Immature natural killer cell (primary cell): ENCODE results near the gene DBNDD1. TPM values are rescaled to one million over a fixed set of nuclear protein-coding genes. Genes with fewer than 3 reads are reported as not detected.
"Not testable (repeated sequence)": the region's sequence is repeated elsewhere in the genome, so short reads cannot be mapped to it uniquely, and the experiment has no call there.

ENCODE experiments used
- DNase-seq, 3 donors: peaks; one replicate each; pipeline ENCODE4 v3.0.0; 2022; ENCODE audit warnings: mixed read lengths in 1 of 3
- H3K27ac Mint-ChIP-seq, 6 donors: one replicate each; pipeline ENCODE4 v1.8.0; 2020; ENCODE audit warnings: mixed read lengths in 6 of 6, mild to moderate bottlenecking in 5 of 6, inconsistent platforms in 4 of 6, moderate library complexity in 3 of 6
- H3K27me3 Mint-ChIP-seq, 3 donors: one replicate each; pipeline ENCODE4 v1.8.0; 2020 to 2021; ENCODE audit warnings: low read depth in 3 of 3, mild to moderate bottlenecking in 3 of 3, mixed read lengths in 3 of 3, moderate library complexity in 3 of 3, inconsistent platforms in 1 of 3
- H3K36me3 Mint-ChIP-seq, 3 donors: one replicate each; pipeline ENCODE4 v1.8.0; 2020; ENCODE audit warnings: mixed read lengths in 3 of 3, inconsistent platforms in 2 of 3, mild to moderate bottlenecking in 2 of 3
- H3K4me1 Mint-ChIP-seq, 2 donors: one replicate each; pipeline ENCODE4 v1.8.0; 2020; ENCODE audit warnings: inconsistent platforms in 2 of 2, mild to moderate bottlenecking in 2 of 2, mixed read lengths in 2 of 2, moderate library complexity in 1 of 2
- H3K4me3 Mint-ChIP-seq, 5 donors: one replicate each; pipeline ENCODE4 v1.8.0; 2020; ENCODE audit warnings: mild to moderate bottlenecking in 5 of 5, mixed read lengths in 5 of 5, inconsistent platforms in 3 of 5, moderate library complexity in 3 of 5
- H3K9me3 Mint-ChIP-seq, 6 donors: one replicate each; pipeline ENCODE4 v1.8.0; 2020; ENCODE audit warnings: mild to moderate bottlenecking in 6 of 6, mixed read lengths in 6 of 6, inconsistent platforms in 4 of 6, moderate library complexity in 3 of 6
- polyA plus RNA-seq, 3 donors: library from polyadenylated mRNA; unstranded; fragments of 300-500 nt; fragmentation: Illumina TruSeq; gene quantifications; one replicate each; pipeline ENCODE4 v1.2.3, GENCODE V29; 2021

Gene DBNDD1
- polyA plus RNA-seq, 3 donors from 2014 or later: not detected

- no peaks in the 10 kb centered on the region for H3K9me3 Mint-ChIP-seq
- H3K27me3 Mint-ChIP-seq: peaks cover 9 to 13% (median 10%) of the 10 kb centered on the region in 3 donors
- H3K4me1 Mint-ChIP-seq: peaks cover 14 to 16% of the 10 kb centered on the region in 2 donors
- H3K36me3 Mint-ChIP-seq: no peaks in the 10 kb centered on the region
- no peak for DNase-seq
- no peak overlapping the region for H3K27ac Mint-ChIP-seq
- H3K4me3 Mint-ChIP-seq: no peak overlapping the region
Measured at GRCh38 chr16:90012991-90013745, 6.1 kb downstream of the DBNDD1 start.

GRCh38 chr16:90011908-90012501 lies 7.3 kb downstream of the DBNDD1 start:
- Mint-ChIP-seq H3K4me1 (peaks cover 14 to 16% of the 10 kb centered on the region in 2 donors), H3K9me3 (no peaks in the 10 kb centered on the region), H3K27ac (no peak overlapping the region), H3K4me3 (no peak overlapping the region), H3K36me3 (no peaks in the 10 kb centered on the region), H3K27me3 (peaks cover 8 to 14% (median 9%) of the 10 kb centered on the region in 3 donors)
- no peak for DNase-seq

GRCh38 chr16:90011508-90011819 lies 7.8 kb downstream of the DBNDD1 start:
- H3K9me3 Mint-ChIP-seq: no peaks in the 10 kb centered on the region
- no peak overlapping the region for H3K27ac Mint-ChIP-seq
- H3K4me3 Mint-ChIP-seq: no peak overlapping the region
- no peaks in the 10 kb centered on the region for H3K36me3 Mint-ChIP-seq
- peaks cover 8 to 14% (median 9%) of the 10 kb centered on the region in 3 donors for H3K27me3 Mint-ChIP-seq
- DNase-seq: no peak
- peaks cover 14 to 16% of the 10 kb centered on the region in 2 donors for H3K4me1 Mint-ChIP-seq

DNA sequence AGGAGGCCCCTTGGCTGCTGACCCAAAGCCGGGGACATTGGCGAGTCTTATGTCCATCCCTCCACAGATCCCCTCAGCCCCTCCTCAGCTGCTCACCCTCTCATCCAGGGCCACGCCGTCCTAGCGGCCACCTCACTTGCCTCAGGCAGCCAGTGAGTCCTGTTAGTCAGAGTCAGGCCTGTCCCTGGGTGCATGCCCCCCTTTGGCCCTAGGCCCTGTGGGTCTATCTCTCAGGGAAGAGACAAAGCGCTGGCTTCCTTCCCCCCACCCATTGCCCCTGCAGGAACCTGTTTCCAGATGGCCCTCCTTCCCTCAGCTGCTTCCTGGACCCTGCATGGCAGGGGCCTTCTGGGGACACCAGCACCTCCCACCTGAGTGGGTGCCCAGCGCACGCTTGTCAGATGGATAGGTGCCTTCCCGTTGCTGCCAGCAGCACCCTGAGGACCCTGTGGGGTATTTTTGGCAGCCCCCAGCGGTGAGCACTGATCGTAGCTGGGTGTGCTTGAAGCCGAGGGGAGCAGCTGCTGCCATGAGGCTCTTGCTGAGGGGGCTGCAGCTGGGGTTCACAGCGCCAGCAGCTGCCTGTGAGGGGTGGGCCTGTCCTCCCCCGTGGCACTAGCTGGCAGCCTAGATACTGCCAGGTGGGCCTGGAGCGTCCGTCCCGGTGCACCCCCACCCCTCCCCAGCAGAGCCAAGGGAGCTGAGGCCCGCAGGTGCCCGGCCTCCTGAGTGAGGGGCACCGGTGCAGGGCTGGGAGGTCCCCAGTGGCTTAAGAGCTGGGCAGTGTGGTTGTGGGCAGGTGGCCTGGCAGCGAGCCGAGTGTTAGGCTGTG lies 8.4 kb downstream of the DBNDD1 start:
- peaks cover 8 to 14% (median 9%) of the 10 kb centered on the region in 3 donors for H3K27me3 Mint-ChIP-seq
- H3K4me1 Mint-ChIP-seq: peaks cover 14 to 16% of the 10 kb centered on the region in 2 donors
- H3K36me3 Mint-ChIP-seq: no peaks in the 10 kb centered on the region
- no peak overlapping the region for H3K4me3 Mint-ChIP-seq
- H3K9me3 Mint-ChIP-seq: no peaks in the 10 kb centered on the region
- no peak for DNase-seq
- H3K27ac Mint-ChIP-seq: no peak overlapping the region

DNA sequence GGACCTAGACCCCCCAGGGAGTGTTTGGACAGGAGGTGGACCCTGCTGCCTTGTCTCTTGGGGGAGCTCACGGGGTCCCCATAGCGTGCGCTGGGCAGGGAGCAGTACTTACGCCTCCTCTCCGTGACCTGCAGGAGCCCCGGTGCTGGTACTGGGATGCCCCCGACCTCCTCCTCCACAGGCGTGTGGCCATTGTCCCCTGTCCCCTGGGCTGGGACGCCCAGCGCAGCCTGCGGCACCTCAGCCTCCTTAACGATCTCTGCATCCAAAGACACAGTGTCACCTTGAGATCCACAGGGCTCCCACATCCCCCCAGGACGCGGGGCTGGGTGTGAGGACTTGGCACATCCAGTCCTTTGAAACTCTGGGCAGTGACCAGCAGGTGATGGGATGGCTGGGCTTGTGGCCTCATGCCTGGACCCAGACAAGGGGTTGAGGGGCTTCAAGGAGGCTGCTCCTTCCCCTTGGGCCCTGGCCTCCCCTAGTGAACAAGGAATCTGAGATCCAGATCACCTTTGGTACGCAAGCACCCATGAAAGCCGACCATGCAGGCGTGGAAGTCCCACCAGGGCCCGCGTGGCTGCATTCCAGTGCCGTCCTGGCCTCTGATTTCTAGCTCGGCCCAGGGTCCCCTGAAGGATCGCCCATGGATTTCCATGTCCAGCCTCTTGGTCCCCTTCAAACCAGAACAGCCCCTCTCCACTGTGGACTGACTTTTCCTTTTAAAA lies 9.9 kb downstream of the DBNDD1 start:
- Mint-ChIP-seq H3K9me3 (no peaks in the 10 kb centered on the region), H3K36me3 (no peaks in the 10 kb centered on the region), H3K27ac (peak overlapping the region in 1 of 6 donors; percentile 55), H3K27me3 (peaks cover 4 to 11% (median 5%) of the 10 kb centered on the region in 3 donors), H3K4me3 (peak overlapping the region; percentile 47 to 74 (median 68)), H3K4me1 (peaks cover 14 to 16% of the 10 kb centered on the region in 2 donors)
- no peak for DNase-seq

DNA sequence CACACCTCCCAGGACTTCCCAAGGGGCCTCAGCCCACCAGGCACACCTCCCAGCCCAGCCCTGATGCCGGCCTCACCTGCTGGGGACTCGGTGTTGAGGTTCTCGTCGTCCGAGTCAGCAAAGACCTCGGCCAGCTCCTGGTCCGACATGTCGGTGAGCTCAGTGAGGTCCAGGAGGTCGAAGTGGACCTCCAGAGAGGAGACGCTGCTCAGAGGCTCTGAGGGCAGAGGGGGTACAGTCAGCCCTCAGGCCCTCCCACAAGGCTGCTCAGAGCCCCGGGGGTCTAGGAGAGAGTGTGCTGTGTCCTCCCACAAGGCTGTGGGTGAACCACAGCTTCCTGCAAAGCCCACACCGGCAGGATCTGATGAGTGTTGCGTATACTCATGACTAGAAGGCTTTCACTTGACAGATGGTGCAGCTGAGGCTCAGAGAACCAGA lies 10.5 kb downstream of the DBNDD1 start:
- peaks cover 4 to 11% (median 5%) of the 10 kb centered on the region in 3 donors for H3K27me3 Mint-ChIP-seq
- no peaks in the 10 kb centered on the region for H3K9me3 Mint-ChIP-seq
- no peaks in the 10 kb centered on the region for H3K36me3 Mint-ChIP-seq
- peak overlapping the region in 2 of 6 donors; percentile 8 to 55 for H3K27ac Mint-ChIP-seq
- H3K4me1 Mint-ChIP-seq: peaks cover 14 to 16% of the 10 kb centered on the region in 2 donors
- DNase-seq: peak; percentile 53 to 68 (median 68)
- H3K4me3 Mint-ChIP-seq: peak overlapping the region; percentile 47 to 74 (median 68)

DNA sequence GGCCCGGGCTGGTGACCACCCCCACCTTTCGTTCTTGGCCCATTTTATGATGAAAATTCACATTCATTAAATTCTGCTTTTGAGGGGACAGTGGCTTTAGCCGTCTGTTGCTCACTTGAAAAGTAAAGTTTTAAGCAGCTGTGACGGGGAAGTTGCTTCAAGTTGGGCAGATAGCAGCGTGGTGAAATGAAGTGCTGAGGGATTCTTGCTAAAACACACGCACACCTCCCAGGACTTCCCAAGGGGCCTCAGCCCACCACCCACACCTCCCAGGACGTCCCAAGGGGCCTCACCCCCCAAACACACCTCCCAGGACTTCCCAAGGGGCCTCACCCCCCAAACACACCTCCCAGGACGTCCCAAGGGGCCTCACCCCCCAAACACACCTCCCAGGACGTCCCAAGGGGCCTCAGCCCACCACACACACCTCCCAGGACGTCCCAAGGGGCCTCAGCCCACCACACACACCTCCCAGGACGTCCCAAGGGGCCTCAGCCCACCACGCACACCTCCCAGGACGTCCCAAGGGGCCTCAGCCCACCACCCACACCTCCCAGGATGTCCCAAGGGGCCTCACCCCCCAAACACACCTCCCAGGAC lies 11.5 kb downstream of the DBNDD1 start:
- H3K4me3 Mint-ChIP-seq, H3K27ac Mint-ChIP-seq, H3K36me3 Mint-ChIP-seq, H3K27me3 Mint-ChIP-seq, H3K9me3 Mint-ChIP-seq, DNase-seq: not testable (repeated sequence)
- H3K4me1 Mint-ChIP-seq: peaks cover 14 to 16% of the 10 kb centered on the region in 2 donors

GRCh38 chr16:90007015-90007414 lies 12.2 kb downstream of the DBNDD1 start:
- no peaks in the 10 kb centered on the region for H3K36me3 Mint-ChIP-seq
- H3K9me3 Mint-ChIP-seq: no peaks in the 10 kb centered on the region
- no peak for DNase-seq
- H3K27ac Mint-ChIP-seq: no peak overlapping the region
- peaks cover 14 to 16% of the 10 kb centered on the region in 2 donors for H3K4me1 Mint-ChIP-seq
- peaks cover 2 to 6% (median 4%) of the 10 kb centered on the region in 3 donors for H3K27me3 Mint-ChIP-seq
- no peak overlapping the region for H3K4me3 Mint-ChIP-seq

DNA sequence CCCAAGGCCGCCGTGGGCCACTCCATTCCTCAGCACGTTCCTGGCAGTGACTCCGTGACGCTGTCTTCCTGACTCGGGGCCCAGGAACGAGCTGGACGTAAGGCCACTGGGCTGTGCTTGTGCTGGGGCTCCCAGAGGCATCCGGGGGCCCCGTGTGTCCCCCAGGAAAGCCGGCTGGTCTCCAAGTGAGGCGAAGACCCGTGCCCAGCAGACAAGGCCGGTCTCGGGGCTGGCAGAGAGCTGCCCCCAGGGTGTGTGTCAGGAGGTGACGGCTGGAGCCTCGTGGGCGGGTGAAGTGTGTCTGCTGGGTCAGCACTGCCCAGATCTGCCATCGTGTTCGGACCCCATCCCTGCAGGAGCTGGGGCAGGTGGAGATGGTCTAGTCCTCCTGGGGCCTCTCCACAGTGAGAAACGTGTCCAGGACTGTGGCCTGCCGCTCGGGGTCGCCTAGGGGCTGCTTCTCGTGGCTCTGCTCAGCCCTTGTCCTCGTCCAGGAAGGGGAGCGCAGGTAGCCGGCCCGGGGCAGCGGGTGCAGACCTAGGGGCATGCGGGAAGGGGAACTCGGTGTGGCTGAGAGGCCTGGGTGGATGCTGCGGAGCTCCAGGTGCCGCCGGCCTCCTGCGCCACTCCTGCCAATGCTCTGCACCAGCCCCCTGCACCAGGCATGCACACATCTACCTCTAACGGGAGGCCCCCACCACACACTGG lies 13.1 kb downstream of the DBNDD1 start:
- H3K4me3 Mint-ChIP-seq: no peak overlapping the region
- DNase-seq: no peak
- H3K27ac Mint-ChIP-seq: no peak overlapping the region
- H3K36me3 Mint-ChIP-seq: no peaks in the 10 kb centered on the region
- H3K27me3 Mint-ChIP-seq: peaks cover 2 to 6% (median 4%) of the 10 kb centered on the region in 3 donors
- no peaks in the 10 kb centered on the region for H3K9me3 Mint-ChIP-seq
- H3K4me1 Mint-ChIP-seq: peaks cover 14 to 16% of the 10 kb centered on the region in 2 donors

- Mint-ChIP-seq H3K4me3 (peak overlapping the region in 1 of 5 donors; percentile 21), H3K4me1 (peaks cover 11% of the 10 kb centered on the region in 2 donors), H3K9me3 (no peaks in the 10 kb centered on the region), H3K27me3 (peaks cover 0 to 3% (median 3%) of the 10 kb centered on the region in 3 donors), H3K36me3 (peaks cover 0 to 4% (median 0%) of the 10 kb centered on the region in 3 donors), H3K27ac (no peak overlapping the region)
- no peak for DNase-seq
Measured at GRCh38 chr16:90004577-90004976, 14.7 kb downstream of the DBNDD1 start.

GRCh38 chr16:90002759-90003158 lies 16.5 kb downstream of the DBNDD1 start:
- Mint-ChIP-seq H3K4me3 (no peak overlapping the region), H3K27me3 (peaks cover 1 to 3% (median 2%) of the 10 kb centered on the region in 3 donors), H3K9me3 (no peaks in the 10 kb centered on the region), H3K4me1 (peaks cover 0 to 2% of the 10 kb centered on the region in 2 donors), H3K36me3 (peaks cover 0 to 4% (median 3%) of the 10 kb centered on the region in 3 donors), H3K27ac (peak overlapping the region in 1 of 6 donors; percentile 6)
- no peak for DNase-seq

- H3K4me3 Mint-ChIP-seq: no peak overlapping the region
- H3K27me3 Mint-ChIP-seq: peaks cover 0 to 3% (median 1%) of the 10 kb centered on the region in 3 donors
- H3K4me1 Mint-ChIP-seq: peaks cover 0 to 2% of the 10 kb centered on the region in 2 donors
- no peaks in the 10 kb centered on the region for H3K9me3 Mint-ChIP-seq
- H3K27ac Mint-ChIP-seq: no peak overlapping the region
- H3K36me3 Mint-ChIP-seq: peaks cover 0 to 4% (median 3%) of the 10 kb centered on the region in 3 donors
- no peak for DNase-seq
Measured at GRCh38 chr16:90001761-90002503, 17.3 kb downstream of the DBNDD1 start.
